Prostate gland (tissue), 2 donors: ENCODE results near the gene RHPN2.

Experiments used
- POLR2A ChIP-seq: fragments of 450-650 bp; IDR thresholded peaks from one replicate; pipeline ENCODE4 v1.6.1; 2016; ENCODE audit warnings: antibody characterized with exemption, mild to moderate bottlenecking
- POLR2AphosphoS5 ChIP-seq: sonication (generic); formaldehyde crosslinking; IDR thresholded peaks from one replicate; pipeline ENCODE4 v1.6.1; 2017; ENCODE audit warnings: antibody characterized with exemption
- TF ChIP-seq, protein P1 (sequence below), 4 experiments: fragments of 200-600 bp in 2 of 4; fragments of 450-650 bp in 2 of 4; sonication (generic) in 2 of 4; IDR thresholded peaks; 1 replicate in 3 of 4; 2 replicates in 1 of 4; pipeline ENCODE4 v1.5.1; 2016 to 2019; ENCODE audit warnings: antibody characterized with exemption in 4 of 4, mild to moderate bottlenecking in 2 of 4, moderate library complexity in 2 of 4

DNA sequence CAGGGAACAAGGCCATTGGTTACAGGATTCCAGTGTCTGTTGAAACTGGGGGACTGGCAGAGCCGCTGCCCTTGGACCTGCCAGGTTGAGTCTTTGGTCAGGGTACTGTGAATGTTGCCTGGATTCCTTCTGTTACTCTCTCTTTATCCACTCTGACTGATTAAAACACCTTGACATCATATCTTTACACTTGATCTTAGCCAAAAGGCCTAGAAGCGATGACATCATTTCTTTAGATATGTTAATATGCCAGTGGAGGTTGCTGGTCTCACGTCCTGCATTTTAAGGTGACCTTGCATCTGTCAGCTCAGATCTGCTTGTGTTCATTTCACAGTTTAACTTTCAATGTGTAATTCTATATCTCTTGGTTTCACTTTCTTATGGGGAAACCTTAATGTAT is 25.5 kb upstream of the RHPN2 start:
- TF ChIP-seq, protein P1, sequence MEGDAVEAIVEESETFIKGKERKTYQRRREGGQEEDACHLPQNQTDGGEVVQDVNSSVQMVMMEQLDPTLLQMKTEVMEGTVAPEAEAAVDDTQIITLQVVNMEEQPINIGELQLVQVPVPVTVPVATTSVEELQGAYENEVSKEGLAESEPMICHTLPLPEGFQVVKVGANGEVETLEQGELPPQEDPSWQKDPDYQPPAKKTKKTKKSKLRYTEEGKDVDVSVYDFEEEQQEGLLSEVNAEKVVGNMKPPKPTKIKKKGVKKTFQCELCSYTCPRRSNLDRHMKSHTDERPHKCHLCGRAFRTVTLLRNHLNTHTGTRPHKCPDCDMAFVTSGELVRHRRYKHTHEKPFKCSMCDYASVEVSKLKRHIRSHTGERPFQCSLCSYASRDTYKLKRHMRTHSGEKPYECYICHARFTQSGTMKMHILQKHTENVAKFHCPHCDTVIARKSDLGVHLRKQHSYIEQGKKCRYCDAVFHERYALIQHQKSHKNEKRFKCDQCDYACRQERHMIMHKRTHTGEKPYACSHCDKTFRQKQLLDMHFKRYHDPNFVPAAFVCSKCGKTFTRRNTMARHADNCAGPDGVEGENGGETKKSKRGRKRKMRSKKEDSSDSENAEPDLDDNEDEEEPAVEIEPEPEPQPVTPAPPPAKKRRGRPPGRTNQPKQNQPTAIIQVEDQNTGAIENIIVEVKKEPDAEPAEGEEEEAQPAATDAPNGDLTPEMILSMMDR (IDR thresholded peaks at IDR 0.05), result no peak
- TF ChIP-seq POLR2AphosphoS5 (no peak), POLR2A (no peak)
